CD14-positive monocyte (primary cell): ENCODE measurements around the gene PLVAP. TPM values are rescaled to one million over a fixed set of nuclear protein-coding genes. Genes with fewer than 3 reads are reported as not detected.
A peak's percentile ranks its signal among the peaks of the same experiment; 100 is the strongest.

Experiments
- DNase-seq, 3 donors: peaks; one replicate each; pipeline ENCODE4 v3.0.0-alpha.2; 2011 to 2022
- H2AFZ ChIP-seq: 2 replicates; pipeline ENCODE4 v1.6.0; 2012; ENCODE audit warnings: mild to moderate bottlenecking, low read depth, low read length, inconsistent platforms; ENCODE audit not compliant: insufficient read depth, poor library complexity, severe bottlenecking
- H3K27ac ChIP-seq, 2 donors: 1 replicate in 1 of 2; 2 replicates in 1 of 2; pipeline ENCODE4 v1.5.1; 2012 to 2013; ENCODE audit warnings: low read length in 2 of 2, control low read depth in 1 of 2, inconsistent platforms in 1 of 2, low read depth in 1 of 2, mild to moderate bottlenecking in 1 of 2
- H3K27me3 ChIP-seq, 2 donors: one replicate each; pipeline versions ENCODE4 v1.6.0 to v1.6.1; 2011 to 2013; ENCODE audit warnings: low read length in 2 of 2; ENCODE audit not compliant: control insufficient read depth in 2 of 2, insufficient read depth in 2 of 2
- H3K36me3 ChIP-seq, 2 donors: replicated peaks in 1 of 2; 1 replicate in 1 of 2; 2 replicates in 1 of 2; pipeline versions ENCODE4 v1.5.1 to v1.6.1; 2012 to 2013; ENCODE audit warnings: low read length in 2 of 2, control low read depth in 1 of 2, inconsistent platforms in 1 of 2, mild to moderate bottlenecking in 1 of 2; ENCODE audit not compliant: insufficient read depth in 2 of 2, control insufficient read depth in 1 of 2
- H3K4me1 ChIP-seq, 2 donors: 1 replicate in 1 of 2; 2 replicates in 1 of 2; pipeline versions ENCODE4 v1.5.1 to v1.6.1; 2012 to 2013; ENCODE audit warnings: low read length in 2 of 2, control low read depth in 1 of 2, inconsistent platforms in 1 of 2, mild to moderate bottlenecking in 1 of 2, moderate library complexity in 1 of 2; ENCODE audit not compliant: insufficient read depth in 2 of 2, control insufficient read depth in 1 of 2
- H3K4me2 ChIP-seq: replicated peaks from 2 replicates; pipeline ENCODE3; 2012; ENCODE audit warnings: low read length, moderate library complexity, mild to moderate bottlenecking; ENCODE audit not compliant: poor library complexity, severe bottlenecking; ENCODE audit errors: extremely low read depth
- H3K4me3 ChIP-seq, 3 experiments: fragments of 200-600 bp in 1 of 3; sonication (generic) in 1 of 3; replicated peaks in 1 of 3; 1 replicate in 2 of 3; 2 replicates in 1 of 3; pipeline ENCODE4 v1.5.1; 2011 to 2013; ENCODE audit warnings: low read length in 3 of 3, mild to moderate bottlenecking in 3 of 3, control low read depth in 2 of 3, low read depth in 2 of 3, inconsistent platforms in 1 of 3, moderate library complexity in 1 of 3
- H3K79me2 ChIP-seq: 2 replicates; pipeline ENCODE4 v1.6.0; 2012; ENCODE audit warnings: mild to moderate bottlenecking, control low read depth, inconsistent platforms, low read length, moderate library complexity; ENCODE audit not compliant: insufficient read depth
- H3K9ac ChIP-seq: 2 replicates; pipeline ENCODE4 v1.6.0; 2017; ENCODE audit warnings: low read length, mild to moderate bottlenecking; ENCODE audit not compliant: insufficient read depth, poor library complexity, severe bottlenecking
- H3K9me3 ChIP-seq, 2 donors: replicated peaks in 1 of 2; 1 replicate in 1 of 2; 2 replicates in 1 of 2; pipeline versions ENCODE4 v1.5.1 to v1.6.1; 2012 to 2013; ENCODE audit warnings: low read length in 2 of 2, control low read depth in 1 of 2; ENCODE audit not compliant: control insufficient read depth in 1 of 2, insufficient read depth in 1 of 2
- H4K20me1 ChIP-seq: 2 replicates; pipeline ENCODE4 v1.6.0; 2012; ENCODE audit warnings: mild to moderate bottlenecking, low read length, control low read depth, moderate library complexity; ENCODE audit not compliant: insufficient read depth
- H3K27ac Mint-ChIP-seq, 7 donors: one replicate each; pipeline ENCODE4 v1.8.0; 2020; ENCODE audit warnings: mild to moderate bottlenecking in 7 of 7, mixed read lengths in 7 of 7, moderate library complexity in 6 of 7, inconsistent platforms in 2 of 7
- H3K27me3 Mint-ChIP-seq, 3 donors: one replicate each; pipeline ENCODE4 v1.8.0; 2021 to 2022; ENCODE audit warnings: low read depth in 3 of 3, mild to moderate bottlenecking in 3 of 3, mixed read lengths in 3 of 3, moderate library complexity in 3 of 3, inconsistent platforms in 1 of 3
- H3K36me3 Mint-ChIP-seq, 2 donors: one replicate each; pipeline ENCODE4 v1.8.0; 2020; ENCODE audit warnings: mixed read lengths in 2 of 2, inconsistent platforms in 1 of 2, mild to moderate bottlenecking in 1 of 2
- H3K4me1 Mint-ChIP-seq: one replicate; pipeline ENCODE4 v1.8.0; 2020; ENCODE audit warnings: mild to moderate bottlenecking, mixed read lengths
- H3K4me3 Mint-ChIP-seq, 2 donors: one replicate each; pipeline ENCODE4 v1.8.0; 2020; ENCODE audit warnings: mild to moderate bottlenecking in 2 of 2, mixed read lengths in 2 of 2, moderate library complexity in 1 of 2
- H3K9me3 Mint-ChIP-seq, 7 donors: one replicate each; pipeline ENCODE4 v1.8.0; 2020 to 2022; ENCODE audit warnings: mixed read lengths in 7 of 7, mild to moderate bottlenecking in 6 of 7, moderate library complexity in 6 of 7, inconsistent platforms in 2 of 7
- whole genome bisulfite sequencing: methylation state at CpG from one replicate; pipeline ENCODE4 v1.1.5; 2013; ENCODE audit warnings: missing lambda C conversion rate; ENCODE audit not compliant: insufficient coverage; 5-methylcytosine and 5-hydroxymethylcytosine counted together
- intact Hi-C, 2 donors: fragments of 100-400 bp; cut with micrococcal nuclease; formaldehyde crosslinking; loops; one replicate each; pipeline versions ENCODE4 v1.15.0 to v1.15.1; 2023
- polyA plus RNA-seq, 3 donors: library from polyadenylated mRNA; depleted of rRNA in 1 of 3; unstranded in 2 of 3; stranded (reverse) in 1 of 3; fragments of 300-500 nt in 2 of 3; fragments of >200 nt in 1 of 3; fragmentation: Illumina TruSeq in 2 of 3; gene quantifications; 1 replicate in 2 of 3; 2 replicates in 1 of 3; pipeline ENCODE4 v1.2.3, GENCODE V29; 2012 to 2021
- TF ChIP-seq, protein P1 (sequence below): fragments of 200-600 bp; IDR thresholded peaks from one replicate; pipeline ENCODE4 v1.8.0; 2022; ENCODE audit warnings: antibody characterized with exemption, mild to moderate bottlenecking

The PLVAP gene
- polyA plus RNA-seq, 3 donors, result 0.08 to 0.81 TPM; not detected in 1

GRCh38 chr19:17323300-17323963, 53.7 kb downstream of the PLVAP start:
- Histone ChIP-seq H3K36me3 (peaks cover 39 to 51% of the 10 kb centered on the region in 2 donors), H3K4me3 (peak overlapping the region in 2 of 3 experiments; percentile 9 to 56), H3K27ac (no peak overlapping the region), H3K4me1 (peaks cover 12 to 13% of the 10 kb centered on the region in 2 donors), H3K27me3 (peaks cover 0 to 10% of the 10 kb centered on the region in 2 donors), H4K20me1 (peaks cover 32% of the 10 kb centered on the region), H3K9me3 (no peaks in the 10 kb centered on the region), H2AFZ (no peak overlapping the region), H3K9ac (no peak overlapping the region), H3K79me2 (no peaks in the 10 kb centered on the region), H3K4me2 (peak overlapping the region; percentile 75)
- peaks cover 0 to 5% (median 0%) of the 10 kb centered on the region in 7 donors for H3K9me3 Mint-ChIP-seq
- WGBS, result 14% methylated on average over 51 of the region's 56 CpGs
- intact Hi-C loops, result no loop called here
- TF ChIP-seq, protein P1, sequence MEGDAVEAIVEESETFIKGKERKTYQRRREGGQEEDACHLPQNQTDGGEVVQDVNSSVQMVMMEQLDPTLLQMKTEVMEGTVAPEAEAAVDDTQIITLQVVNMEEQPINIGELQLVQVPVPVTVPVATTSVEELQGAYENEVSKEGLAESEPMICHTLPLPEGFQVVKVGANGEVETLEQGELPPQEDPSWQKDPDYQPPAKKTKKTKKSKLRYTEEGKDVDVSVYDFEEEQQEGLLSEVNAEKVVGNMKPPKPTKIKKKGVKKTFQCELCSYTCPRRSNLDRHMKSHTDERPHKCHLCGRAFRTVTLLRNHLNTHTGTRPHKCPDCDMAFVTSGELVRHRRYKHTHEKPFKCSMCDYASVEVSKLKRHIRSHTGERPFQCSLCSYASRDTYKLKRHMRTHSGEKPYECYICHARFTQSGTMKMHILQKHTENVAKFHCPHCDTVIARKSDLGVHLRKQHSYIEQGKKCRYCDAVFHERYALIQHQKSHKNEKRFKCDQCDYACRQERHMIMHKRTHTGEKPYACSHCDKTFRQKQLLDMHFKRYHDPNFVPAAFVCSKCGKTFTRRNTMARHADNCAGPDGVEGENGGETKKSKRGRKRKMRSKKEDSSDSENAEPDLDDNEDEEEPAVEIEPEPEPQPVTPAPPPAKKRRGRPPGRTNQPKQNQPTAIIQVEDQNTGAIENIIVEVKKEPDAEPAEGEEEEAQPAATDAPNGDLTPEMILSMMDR, result no peak
- peaks cover 7 to 31% (median 11%) of the 10 kb centered on the region in 3 donors for H3K27me3 Mint-ChIP-seq
- peak overlapping the region in 1 of 7 donors; percentile 13 for H3K27ac Mint-ChIP-seq
- peaks cover 30 to 65% of the 10 kb centered on the region in 2 donors for H3K36me3 Mint-ChIP-seq
- no peak for DNase-seq
- H3K4me3 Mint-ChIP-seq, result peak overlapping the region in 1 of 2 donors; percentile 35
- H3K4me1 Mint-ChIP-seq, result peaks cover 9% of the 10 kb centered on the region

DNA sequence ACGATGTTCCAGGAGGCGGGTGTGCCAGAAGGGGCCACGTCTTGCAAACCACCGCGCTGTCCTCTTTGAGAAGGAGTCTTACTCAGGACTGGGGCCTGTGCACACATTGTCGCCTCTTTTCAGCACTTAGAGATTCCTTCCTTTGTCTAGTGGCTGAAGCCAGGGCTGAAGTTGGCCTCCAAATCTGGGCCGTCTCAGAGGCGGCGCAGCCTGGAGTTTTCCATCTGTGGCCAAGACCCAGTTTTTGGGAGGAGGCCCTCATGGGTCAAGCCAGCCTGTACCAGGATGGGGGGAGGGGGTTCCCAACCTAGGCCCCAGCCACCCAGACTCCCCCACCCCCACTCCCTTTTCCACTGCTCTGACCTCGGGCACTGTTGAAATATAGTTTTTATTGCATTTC, 54.3 kb downstream of the PLVAP start:
- peaks cover 39 to 51% of the 10 kb centered on the region in 2 donors for H3K36me3 ChIP-seq
- Mint-ChIP-seq H3K4me3 (peak overlapping the region in 1 of 2 donors; percentile 35), H3K4me1 (peaks cover 6% of the 10 kb centered on the region), H3K27ac (peak overlapping the region in 3 of 7 donors; percentile 8 to 63 (median 20)), H3K27me3 (peaks cover 5 to 25% (median 10%) of the 10 kb centered on the region in 3 donors), H3K9me3 (peaks cover 0 to 5% (median 0%) of the 10 kb centered on the region in 7 donors), H3K36me3 (peaks cover 30 to 68% of the 10 kb centered on the region in 2 donors)
- H3K9me3 ChIP-seq, result no peaks in the 10 kb centered on the region
- TF ChIP-seq, protein P1, result no peak
- H3K27me3 ChIP-seq, result peaks cover 0 to 7% of the 10 kb centered on the region in 2 donors
- no peak overlapping the region for H3K9ac ChIP-seq
- H3K79me2 ChIP-seq, result no peaks in the 10 kb centered on the region
- intact Hi-C loops, result no loop called here
- no peak for DNase-seq
- H2AFZ ChIP-seq, result no peak overlapping the region
- peaks cover 32% of the 10 kb centered on the region for H4K20me1 ChIP-seq
- 90% methylated on average over 6 of the region's 10 CpGs for WGBS
- H3K4me1 ChIP-seq, result peaks cover 7% of the 10 kb centered on the region in 2 donors
- H3K27ac ChIP-seq, result no peak overlapping the region
- H3K4me2 ChIP-seq, result no peak overlapping the region
- no peak overlapping the region for H3K4me3 ChIP-seq
